Measurements from ENCODE around the gene CSNK2B. TPM values are rescaled to one million over a fixed set of nuclear protein-coding genes. Genes with fewer than 3 reads are reported as not detected.
"Not testable (repeated sequence)": the region's sequence is repeated elsewhere in the genome, so short reads cannot be mapped to it uniquely, and the experiment has no call there.

Gene CSNK2B
- polyA plus RNA-seq, 1 donor: 196 TPM

DNA sequence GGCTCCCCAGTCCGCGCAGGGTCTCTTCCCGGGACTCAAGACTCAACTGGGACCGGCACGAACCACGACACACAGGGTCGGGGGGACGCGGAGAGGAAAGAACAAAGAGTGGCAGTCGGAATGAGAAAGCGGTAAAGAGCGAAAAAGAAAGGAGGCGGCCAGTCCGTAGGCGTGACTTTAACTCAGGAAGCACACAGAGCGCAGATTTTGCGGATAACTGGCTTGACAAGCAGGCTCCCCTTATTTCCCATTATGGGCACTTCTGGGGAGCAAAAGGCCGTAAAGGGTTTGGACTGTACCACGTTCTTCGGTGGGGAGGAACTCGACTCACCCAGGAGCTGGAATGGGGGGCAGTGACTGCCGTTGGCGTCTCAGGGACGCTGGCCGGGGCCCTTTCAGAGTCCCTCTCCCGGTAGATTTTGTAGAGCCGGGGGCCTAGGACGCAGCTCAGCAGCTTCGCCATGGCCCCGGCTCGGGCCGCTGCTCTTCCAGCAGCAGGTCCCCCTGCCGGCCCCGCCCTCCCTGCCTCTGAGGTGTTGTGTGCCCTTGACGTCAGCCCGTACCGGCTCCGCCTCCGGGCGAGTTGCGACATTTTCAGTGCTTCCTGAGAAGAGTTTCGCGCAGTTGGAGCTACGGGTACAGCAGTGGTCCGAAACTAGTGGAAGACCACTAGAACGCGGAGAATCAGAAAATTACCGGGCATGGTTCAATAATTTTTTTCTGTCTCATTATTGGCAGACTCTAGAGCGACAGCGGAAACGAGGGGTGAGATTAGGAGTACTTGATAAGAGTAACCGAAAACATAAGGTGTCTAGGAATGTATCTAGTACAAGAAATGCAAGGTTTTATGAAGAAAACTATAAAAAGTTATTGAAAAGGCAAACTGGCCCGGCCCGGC is 37.2 kb downstream of the CSNK2B start, which contains the start of gene ABHD16A:
Gene ABHD16A, minus strand, starts transcription at position 506 of the 898 bp plus-strand sequence. Its CDS starts 43 bp downstream, at position 463.
- Histone ChIP-seq H3K27me3 (ENCODE audit: control insufficient read depth, insufficient read depth, low read length) (no peaks in the 10 kb centered on the region), H3K27ac (ENCODE audit: low read length) (peak within 1 kb of the TSS; percentile 94), H3K4me1 (ENCODE audit: control insufficient read depth, insufficient read depth, low read length) (peaks cover 15% of the 10 kb centered on the region), H3K9me3 (ENCODE audit: control insufficient read depth, low read depth, low read length) (no peaks in the 10 kb centered on the region), H3K4me3 (ENCODE audit: low read length) (peak within 1 kb of the TSS; percentile 81), H3K36me3 (ENCODE audit: control insufficient read depth, insufficient read depth, low read length) (peaks cover 13% of the 10 kb centered on the region)
- DNase-seq: peak; percentile 99
- 17% methylated on average over 4 of the region's 54 CpGs for WGBS (ENCODE audit: insufficient coverage, low lambda C conversion rate)

DNA sequence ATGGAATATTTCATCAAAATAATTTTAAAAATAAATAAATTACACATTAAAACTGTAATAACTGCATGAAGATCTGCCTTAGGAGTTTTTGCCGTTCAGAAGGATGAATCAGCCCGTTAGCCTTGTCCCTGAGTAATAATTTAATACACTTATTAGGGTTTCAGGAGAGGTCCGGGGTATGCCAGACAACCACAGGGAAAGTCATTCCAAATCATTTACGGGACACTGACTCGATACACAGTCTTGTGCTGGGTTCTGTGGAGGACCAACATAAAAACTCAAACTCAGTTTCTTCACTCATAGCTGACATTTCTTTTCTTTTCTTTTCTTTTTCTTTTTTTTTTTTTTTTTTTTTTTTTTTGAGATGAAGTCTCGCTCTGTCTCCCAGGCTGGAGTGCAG is 40.1 kb downstream of the CSNK2B start:
- no peak for DNase-seq
- Histone ChIP-seq H3K36me3 (ENCODE audit: control insufficient read depth, insufficient read depth, low read length) (no peaks in the 10 kb centered on the region), H3K4me1 (ENCODE audit: control insufficient read depth, insufficient read depth, low read length) (peaks cover 12% of the 10 kb centered on the region), H3K27me3 (ENCODE audit: control insufficient read depth, insufficient read depth, low read length) (no peaks in the 10 kb centered on the region), H3K27ac (ENCODE audit: low read length) (no peak overlapping the region), H3K9me3 (ENCODE audit: control insufficient read depth, low read depth, low read length) (no peaks in the 10 kb centered on the region), H3K4me3 (ENCODE audit: low read length) (no peak overlapping the region)
- no CpG with 5 or more reads among the region's 6 CpGs for WGBS (ENCODE audit: insufficient coverage, low lambda C conversion rate)

DNA sequence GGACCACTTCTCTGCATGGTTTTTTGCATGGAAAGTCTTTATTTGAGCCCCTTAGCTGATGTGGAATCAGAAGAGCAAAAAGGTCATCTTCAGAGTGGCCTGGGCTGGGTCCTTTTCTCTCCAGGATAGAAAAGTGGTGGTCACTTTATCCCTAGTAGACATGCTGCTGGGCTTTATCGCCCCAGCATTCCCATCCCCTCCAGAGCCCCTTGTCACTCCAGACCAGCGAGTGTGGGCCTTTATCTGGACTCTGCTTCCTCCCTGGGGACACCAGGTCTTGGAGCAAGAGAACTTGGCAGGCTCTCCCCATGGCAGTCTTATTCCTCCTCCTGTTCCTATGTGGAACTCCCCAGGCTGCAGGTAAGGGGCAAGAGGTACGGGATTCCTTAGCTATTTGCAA is 40.7 kb downstream of the CSNK2B start, which contains the start of gene LY6G6F:
Gene LY6G6F, plus strand, starts transcription at position 268 of the 400 bp plus-strand sequence. Its CDS starts 41 bp downstream, at position 309.
- Histone ChIP-seq H3K27ac (ENCODE audit: low read length) (no peak within 1 kb of the TSS), H3K9me3 (ENCODE audit: control insufficient read depth, low read depth, low read length) (no peaks in the 10 kb centered on the region), H3K4me3 (ENCODE audit: low read length) (no peak within 1 kb of the TSS), H3K4me1 (ENCODE audit: control insufficient read depth, insufficient read depth, low read length) (peaks cover 6% of the 10 kb centered on the region), H3K27me3 (ENCODE audit: control insufficient read depth, insufficient read depth, low read length) (no peaks in the 10 kb centered on the region), H3K36me3 (ENCODE audit: control insufficient read depth, insufficient read depth, low read length) (no peaks in the 10 kb centered on the region)
- no peak for DNase-seq
- WGBS (ENCODE audit: insufficient coverage, low lambda C conversion rate): no CpG with 5 or more reads among the region's 3 CpGs

DNA sequence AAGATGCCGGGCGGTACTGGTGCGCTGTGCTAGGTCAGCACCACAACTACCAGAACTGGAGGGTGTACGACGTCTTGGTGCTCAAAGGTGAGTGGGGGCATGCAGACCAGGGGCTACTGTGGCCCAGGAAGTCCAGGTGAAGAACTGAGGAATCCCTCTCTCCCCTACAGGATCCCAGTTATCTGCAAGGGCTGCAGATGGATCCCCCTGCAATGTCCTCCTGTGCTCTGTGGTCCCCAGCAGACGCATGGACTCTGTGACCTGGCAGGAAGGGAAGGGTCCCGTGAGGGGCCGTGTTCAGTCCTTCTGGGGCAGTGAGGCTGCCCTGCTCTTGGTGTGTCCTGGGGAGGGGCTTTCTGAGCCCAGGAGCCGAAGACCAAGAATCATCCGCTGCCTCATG is 41.8 kb downstream of the CSNK2B start:
- Histone ChIP-seq H3K36me3 (ENCODE audit: control insufficient read depth, insufficient read depth, low read length) (no peaks in the 10 kb centered on the region), H3K9me3 (ENCODE audit: control insufficient read depth, low read depth, low read length) (no peaks in the 10 kb centered on the region), H3K4me1 (ENCODE audit: control insufficient read depth, insufficient read depth, low read length) (no peaks in the 10 kb centered on the region), H3K27ac (ENCODE audit: low read length) (no peak overlapping the region), H3K27me3 (ENCODE audit: control insufficient read depth, insufficient read depth, low read length) (no peaks in the 10 kb centered on the region), H3K4me3 (ENCODE audit: low read length) (no peak overlapping the region)
- no CpG with 5 or more reads among the region's 10 CpGs for WGBS (ENCODE audit: insufficient coverage, low lambda C conversion rate)
- DNase-seq: no peak

DNA sequence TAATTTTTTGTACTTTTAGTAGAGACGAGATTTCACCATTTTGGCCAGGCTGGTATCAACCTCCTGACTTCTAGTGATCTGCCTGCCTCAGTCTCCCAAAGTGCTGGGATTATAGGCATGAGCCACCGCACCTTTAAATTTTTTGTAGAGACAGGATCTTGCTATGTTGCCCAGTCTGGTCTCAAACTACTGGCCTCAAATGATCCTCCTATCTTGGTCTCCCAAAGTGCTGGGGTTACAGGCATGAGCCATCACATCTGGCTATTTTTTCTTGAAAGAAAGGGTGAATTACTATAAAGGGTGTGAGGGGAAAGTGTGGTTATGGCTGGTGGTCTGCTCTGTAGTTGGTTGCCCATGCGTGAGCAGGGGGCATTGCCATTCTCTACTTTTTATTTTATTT is 42.3 kb downstream of the CSNK2B start:
- 100% methylated on average over 1 of the region's 3 CpGs for WGBS (ENCODE audit: insufficient coverage, low lambda C conversion rate)
- DNase-seq: no peak
- Histone ChIP-seq H3K27ac (ENCODE audit: low read length) (no peak overlapping the region), H3K36me3 (ENCODE audit: control insufficient read depth, insufficient read depth, low read length) (no peaks in the 10 kb centered on the region), H3K27me3 (ENCODE audit: control insufficient read depth, insufficient read depth, low read length) (no peaks in the 10 kb centered on the region), H3K9me3 (ENCODE audit: control insufficient read depth, low read depth, low read length) (no peaks in the 10 kb centered on the region), H3K4me3 (ENCODE audit: low read length) (no peak overlapping the region), H3K4me1 (ENCODE audit: control insufficient read depth, insufficient read depth, low read length) (peaks cover 2% of the 10 kb centered on the region)

DNA sequence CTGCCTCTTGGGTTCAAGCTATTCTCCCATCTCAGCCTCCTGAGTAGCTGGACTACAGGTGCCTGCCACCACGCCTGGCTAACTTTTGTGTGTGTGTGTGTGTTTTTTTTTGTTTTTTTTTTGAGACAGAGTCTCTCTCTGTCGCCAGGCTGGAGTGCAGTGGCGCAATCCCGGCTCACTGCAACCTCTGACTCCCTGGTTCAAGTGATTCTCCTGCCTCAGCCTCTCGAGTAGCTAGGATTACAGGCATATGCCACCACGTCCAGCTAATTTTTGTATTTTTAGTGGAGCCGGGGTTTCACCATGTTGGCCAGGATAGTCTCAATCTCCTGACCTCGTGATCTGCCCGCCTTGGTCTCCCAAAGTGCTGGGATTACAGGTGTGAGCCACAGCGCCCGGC is 43.3 kb downstream of the CSNK2B start:
- not testable (repeated sequence) for H3K36me3 ChIP-seq (ENCODE audit: control insufficient read depth, insufficient read depth, low read length); H3K27me3 ChIP-seq (ENCODE audit: control insufficient read depth, insufficient read depth, low read length); H3K27ac ChIP-seq (ENCODE audit: low read length); H3K4me3 ChIP-seq (ENCODE audit: low read length); DNase-seq; H3K9me3 ChIP-seq (ENCODE audit: control insufficient read depth, low read depth, low read length)
- no CpG with 5 or more reads among the region's 11 CpGs for WGBS (ENCODE audit: insufficient coverage, low lambda C conversion rate)
- H3K4me1 ChIP-seq (ENCODE audit: control insufficient read depth, insufficient read depth, low read length): peaks cover 11% of the 10 kb centered on the region

DNA sequence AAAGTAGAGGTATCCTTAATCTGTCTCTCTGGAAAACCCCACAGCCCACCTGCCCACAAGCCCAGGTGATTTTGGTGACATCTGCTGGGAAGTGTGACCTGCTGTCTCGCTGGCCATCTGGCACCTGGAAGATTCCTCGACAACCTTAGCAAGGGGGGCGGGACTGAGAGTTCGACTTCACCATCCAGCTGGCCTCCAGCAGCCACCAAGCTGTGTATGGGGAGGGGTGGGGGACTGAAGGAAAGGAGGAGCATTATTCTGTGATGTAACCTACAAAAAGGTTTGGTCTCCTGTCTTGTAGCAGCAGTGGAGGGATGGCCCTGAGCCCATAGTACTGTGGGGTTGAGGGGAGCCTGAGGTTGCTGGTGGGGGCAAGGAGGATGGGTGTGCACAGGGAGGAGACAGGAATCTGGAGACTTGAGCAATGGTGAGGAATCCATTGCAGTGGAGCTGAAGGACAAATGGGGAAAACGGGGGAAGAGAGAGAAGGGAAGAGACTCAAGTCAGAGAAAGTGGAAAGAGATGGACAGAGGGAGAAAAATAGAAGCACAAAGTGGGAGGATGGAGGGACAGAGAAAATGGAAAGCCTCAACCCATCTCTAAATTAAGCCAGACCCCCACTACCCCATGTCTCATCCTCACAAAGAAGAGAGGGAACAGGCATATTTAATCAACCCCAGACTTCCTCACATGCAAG is 44.8 kb downstream of the CSNK2B start:
- peak in 1 of 2 donors; percentile 21 for DNase-seq
- Histone ChIP-seq H3K27me3 (ENCODE audit: control insufficient read depth, insufficient read depth, low read length) (no peaks in the 10 kb centered on the region), H3K4me1 (ENCODE audit: control insufficient read depth, insufficient read depth, low read length) (peaks cover 19% of the 10 kb centered on the region), H3K4me3 (ENCODE audit: low read length) (no peak overlapping the region), H3K27ac (ENCODE audit: low read length) (no peak overlapping the region), H3K36me3 (ENCODE audit: control insufficient read depth, insufficient read depth, low read length) (no peaks in the 10 kb centered on the region), H3K9me3 (ENCODE audit: control insufficient read depth, low read depth, low read length) (no peaks in the 10 kb centered on the region)
- 50% methylated on average over 1 of the region's 5 CpGs for WGBS (ENCODE audit: insufficient coverage, low lambda C conversion rate)

DNA sequence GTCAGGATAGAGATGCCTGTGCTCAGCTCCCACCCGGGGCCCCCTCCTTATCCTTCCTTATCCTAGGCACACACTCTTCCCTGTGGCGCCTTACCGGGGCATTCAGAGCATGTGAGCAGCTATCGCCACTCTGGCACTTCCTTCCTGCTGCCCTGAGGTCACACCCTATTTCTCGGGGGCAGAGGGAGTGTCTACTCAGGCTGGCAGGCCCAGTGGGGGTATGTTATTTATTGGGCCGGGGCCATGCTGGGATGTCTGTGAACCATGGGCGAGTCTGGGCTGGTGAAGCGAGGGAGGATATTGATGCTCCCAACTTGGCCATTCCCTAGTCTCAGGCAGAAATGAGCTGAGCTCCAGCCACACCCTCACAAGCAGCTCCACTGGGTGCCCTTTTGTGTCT is 45.4 kb downstream of the CSNK2B start:
- peak in 1 of 2 donors; percentile 49 for DNase-seq
- no peak overlapping the region for H3K27ac ChIP-seq (ENCODE audit: low read length)
- peaks cover 19% of the 10 kb centered on the region for H3K4me1 ChIP-seq (ENCODE audit: control insufficient read depth, insufficient read depth, low read length)
- H3K27me3 ChIP-seq (ENCODE audit: control insufficient read depth, insufficient read depth, low read length): no peaks in the 10 kb centered on the region
- H3K9me3 ChIP-seq (ENCODE audit: control insufficient read depth, low read depth, low read length): no peaks in the 10 kb centered on the region
- no peak overlapping the region for H3K4me3 ChIP-seq (ENCODE audit: low read length)
- no peaks in the 10 kb centered on the region for H3K36me3 ChIP-seq (ENCODE audit: control insufficient read depth, insufficient read depth, low read length)
- WGBS (ENCODE audit: insufficient coverage, low lambda C conversion rate): no CpG with 5 or more reads among the region's 8 CpGs

DNA sequence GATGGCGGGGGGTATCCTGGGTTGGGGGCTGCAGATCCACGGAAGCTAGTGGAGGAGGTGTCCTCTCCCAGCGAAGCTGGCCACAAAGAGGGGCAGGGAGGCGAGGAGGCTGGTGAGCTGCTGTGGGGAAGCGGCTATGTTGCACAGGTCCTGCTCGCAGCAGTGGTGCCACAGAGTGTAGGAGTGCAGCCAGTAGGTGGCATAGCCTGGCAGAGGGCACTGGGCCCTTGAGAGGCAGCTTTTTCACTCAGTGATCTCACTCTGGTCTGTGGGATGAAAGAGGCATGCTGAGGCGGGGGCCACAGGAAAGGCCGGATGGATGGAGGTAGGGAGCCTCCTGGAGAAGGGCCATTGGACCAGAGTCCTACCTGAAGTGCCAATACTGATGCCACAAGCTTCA is 46.4 kb downstream of the CSNK2B start:
- Histone ChIP-seq H3K4me1 (ENCODE audit: control insufficient read depth, insufficient read depth, low read length) (peaks cover 19% of the 10 kb centered on the region), H3K27me3 (ENCODE audit: control insufficient read depth, insufficient read depth, low read length) (no peaks in the 10 kb centered on the region), H3K4me3 (ENCODE audit: low read length) (no peak overlapping the region), H3K27ac (ENCODE audit: low read length) (no peak overlapping the region), H3K9me3 (ENCODE audit: control insufficient read depth, low read depth, low read length) (no peaks in the 10 kb centered on the region), H3K36me3 (ENCODE audit: control insufficient read depth, insufficient read depth, low read length) (no peaks in the 10 kb centered on the region)
- WGBS (ENCODE audit: insufficient coverage, low lambda C conversion rate): no CpG with 5 or more reads among the region's 8 CpGs
- no peak for DNase-seq

DNA sequence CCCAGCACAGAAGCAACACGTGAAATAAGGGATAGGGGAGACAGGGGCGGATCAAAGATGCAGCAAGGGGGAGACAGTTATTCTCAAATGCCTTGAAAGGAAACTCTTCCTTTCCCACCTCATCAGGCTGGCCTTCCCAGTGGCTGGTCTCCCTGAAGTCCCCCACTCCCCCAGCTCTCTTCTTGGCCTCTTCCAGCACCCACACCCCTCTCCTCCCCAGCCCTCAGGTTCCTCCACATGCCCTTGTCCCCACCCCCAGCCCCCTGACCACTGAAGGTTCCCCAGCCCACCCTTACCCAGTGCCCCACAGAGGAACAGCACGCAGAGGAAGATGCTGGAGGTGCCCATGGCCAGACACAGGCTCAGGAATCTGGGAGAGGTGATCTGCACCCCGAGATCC is 47.6 kb downstream of the CSNK2B start:
- H3K27ac ChIP-seq (ENCODE audit: low read length): peak overlapping the region; percentile 53
- no peaks in the 10 kb centered on the region for H3K27me3 ChIP-seq (ENCODE audit: control insufficient read depth, insufficient read depth, low read length)
- no CpG with 5 or more reads among the region's 4 CpGs for WGBS (ENCODE audit: insufficient coverage, low lambda C conversion rate)
- no peaks in the 10 kb centered on the region for H3K9me3 ChIP-seq (ENCODE audit: control insufficient read depth, low read depth, low read length)
- no peaks in the 10 kb centered on the region for H3K36me3 ChIP-seq (ENCODE audit: control insufficient read depth, insufficient read depth, low read length)
- H3K4me3 ChIP-seq (ENCODE audit: low read length): no peak overlapping the region
- H3K4me1 ChIP-seq (ENCODE audit: control insufficient read depth, insufficient read depth, low read length): peaks cover 19% of the 10 kb centered on the region
- no peak for DNase-seq
